Sciatic nerve (tissue), 2 donors: ENCODE measurements around the gene TNKS1BP1. TPM values are rescaled to one million over a fixed set of nuclear protein-coding genes. Genes with fewer than 3 reads are reported as not detected.
"Not testable (repeated sequence)": the region's sequence is repeated elsewhere in the genome, so short reads cannot be mapped to it uniquely, and the experiment has no call there.

Experiments
- ATAC-seq: fragments of 200-7000 bp; cut with Tn5 transposase; one replicate; pipeline ENCODE4 v1.9.1; 2020; ENCODE audit warnings: mild to moderate bottlenecking, moderate library complexity
- DNase-seq: peaks from one replicate; pipeline ENCODE4 v3.0.0-alpha.2; 2020; ENCODE audit warnings: low spot score
- intact Hi-C: fragments of 100-400 bp; cut with DNase I; formaldehyde crosslinking; loops from one replicate; pipeline ENCODE4 v1.14.2; 2022
- total RNA-seq: library from RNA; stranded (reverse); fragmentation: NEBNext Ultra II Directional; extraction: Animal tissue kit (Norgen Biotek cat#: 25700); gene quantifications from one replicate; pipeline ENCODE4 v1.2.1, GENCODE V29; 2021
- donor health status: DM: no; HTN: no; CAD: no.
- donor health status: DM: no; HTN: no; CAD: no.

Gene TNKS1BP1
- total RNA-seq, 1 donor from 2014 or later: 178 TPM

GRCh38 chr11:57305523-57305922, 19.2 kb downstream of the TNKS1BP1 start:
- intact Hi-C loops: no loop called here
- DNase-seq (no peak), ATAC-seq (no peak)

- intact Hi-C loops: no loop called here
- ATAC-seq (peak; percentile 47), DNase-seq (no peak)
These were observed 20.7 kb downstream of the TNKS1BP1 start for GRCh38 chr11:57303990-57304579.

GRCh38 chr11:57303280-57303989, 21.3 kb downstream of the TNKS1BP1 start:
- intact Hi-C loops: no loop called here
- ATAC-seq: no peak
- no peak for DNase-seq

- no peak for DNase-seq
- no peak for ATAC-seq
- intact Hi-C loops: no loop called here
These were observed 22.3 kb downstream of the TNKS1BP1 start for GRCh38 chr11:57302489-57302888.

GRCh38 chr11:57301711-57302423, 22.9 kb downstream of the TNKS1BP1 start:
- ATAC-seq (no peak), DNase-seq (no peak)
- intact Hi-C loops: no loop called here

- DNase-seq: no peak
- no peak for ATAC-seq
- intact Hi-C loops: no loop called here
These were observed 24.0 kb downstream of the TNKS1BP1 start for GRCh38 chr11:57300785-57301184.

- ATAC-seq (no peak), DNase-seq (no peak)
- intact Hi-C loops: no loop called here
These were observed 25.5 kb downstream of the TNKS1BP1 start for GRCh38 chr11:57299150-57299737.

- no peak for DNase-seq
- intact Hi-C loops: no loop called here
- ATAC-seq: no peak
These were observed 27.5 kb downstream of the TNKS1BP1 start for GRCh38 chr11:57297221-57297620.

GRCh38 chr11:57296205-57296604, 28.5 kb downstream of the TNKS1BP1 start:
- ATAC-seq, intact Hi-C loops, DNase-seq: not testable (repeated sequence)

GRCh38 chr11:57294225-57295131, 30.3 kb downstream of the TNKS1BP1 start:
- DNase-seq (no peak), ATAC-seq (peak; percentile 62)
- intact Hi-C loops: no loop called here

- ATAC-seq (no peak), DNase-seq (no peak)
- intact Hi-C loops: no loop called here
These were observed 34.5 kb downstream of the TNKS1BP1 start for GRCh38 chr11:57290288-57290687.

- intact Hi-C loops: no loop called here
- ATAC-seq (peak; percentile 33), DNase-seq (no peak)
These were observed 35.8 kb downstream of the TNKS1BP1 start for GRCh38 chr11:57288771-57289579.

GRCh38 chr11:57287884-57288283, 36.9 kb downstream of the TNKS1BP1 start:
- ATAC-seq (no peak), DNase-seq (no peak)
- intact Hi-C loops: no loop called here

GRCh38 chr11:57283231-57283990, 41.3 kb downstream of the TNKS1BP1 start:
- DNase-seq (no peak), ATAC-seq (no peak)
- intact Hi-C loops: no loop called here

- intact Hi-C loops, ATAC-seq, DNase-seq: not testable (repeated sequence)
These were observed 43.2 kb downstream of the TNKS1BP1 start for GRCh38 chr11:57281546-57281945.

- no peak for DNase-seq
- intact Hi-C loops: no loop called here
- ATAC-seq: no peak
These were observed 45.6 kb downstream of the TNKS1BP1 start for GRCh38 chr11:57279116-57279515.

GRCh38 chr11:57278721-57279095, 46.0 kb downstream of the TNKS1BP1 start:
- no peak for DNase-seq

More at GRCh38 chr11:57278721-57279095, 46.0 kb downstream of the TNKS1BP1 start:
- intact Hi-C loops: no loop called here
- no peak for ATAC-seq
